ENCODE results near the gene VAV3. TPM values are rescaled to one million over a fixed set of nuclear protein-coding genes. Genes with fewer than 3 reads are reported as not detected.

VAV3 gene
- total RNA-seq, 1 experiment from 2014 or later: not detected

DNA sequence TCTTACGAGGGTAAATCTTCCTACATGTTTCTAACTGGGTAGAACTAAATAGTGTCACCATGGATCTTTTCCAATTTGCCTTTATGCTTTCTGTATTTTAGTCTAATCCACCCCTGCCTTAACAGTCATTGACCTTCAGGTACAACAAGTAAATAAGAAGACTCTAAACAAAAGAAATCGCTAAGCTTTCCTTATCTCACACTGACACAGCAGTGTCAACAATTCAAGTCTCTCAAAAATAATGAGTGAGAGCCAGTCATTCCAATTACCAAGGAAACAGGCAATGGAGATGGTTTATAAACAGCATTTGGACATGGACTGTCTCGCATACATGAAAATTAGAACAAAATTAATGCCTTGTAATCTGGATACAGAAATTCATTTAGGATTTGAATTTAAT, 365.8 kb downstream of the VAV3 start:
- intact Hi-C loops (cut with micrococcal nuclease): no loop called here
- no TSS peak for BruUV-seq (replicated peaks)

More for the DNA sequence above, 365.8 kb downstream of the VAV3 start:
- H3K9ac ChIP-seq (ENCODE audit: low read length): no peak overlapping the region
- no peaks in the 10 kb centered on the region for H3K79me2 ChIP-seq (ENCODE audit: insufficient read depth, low read length)
- no peak overlapping the region for H3K27ac ChIP-seq (ENCODE audit: low read depth, low read length)
- ChIA-PET RAD21 (ENCODE audit: low non-redundant PET in 1 of 2, low total read pairs in 2 of 2, uncharacterized antibody in 2 of 2, unreplicated experiment in 2 of 2) (no interaction called here), CTCF (no interaction called here), POLR2A (no interaction called here)
- no peak overlapping the region for H3K4me2 ChIP-seq (ENCODE audit: low read length)
- ATAC-seq: no peak
- TF ChIP-seq YY1 (IDR thresholded peaks at IDR 0.05; ENCODE audit: extremely low read depth, insufficient replicate concordance, low read depth, low read length): no peak
- TF ChIP-seq ZFX (IDR thresholded peaks at IDR 0.05): no peak
- TF ChIP-seq, protein P1, sequence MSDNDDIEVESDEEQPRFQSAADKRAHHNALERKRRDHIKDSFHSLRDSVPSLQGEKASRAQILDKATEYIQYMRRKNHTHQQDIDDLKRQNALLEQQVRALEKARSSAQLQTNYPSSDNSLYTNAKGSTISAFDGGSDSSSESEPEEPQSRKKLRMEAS (IDR thresholded peaks at IDR 0.05): no peak
- TF ChIP-seq RAD21 (IDR thresholded peaks at IDR 0.05; ENCODE audit: low read depth): no peak
- TF ChIP-seq, protein P2, sequence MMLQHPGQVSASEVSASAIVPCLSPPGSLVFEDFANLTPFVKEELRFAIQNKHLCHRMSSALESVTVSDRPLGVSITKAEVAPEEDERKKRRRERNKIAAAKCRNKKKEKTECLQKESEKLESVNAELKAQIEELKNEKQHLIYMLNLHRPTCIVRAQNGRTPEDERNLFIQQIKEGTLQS (IDR thresholded peaks at IDR 0.05): no peak
- no peak for TF ChIP-seq EZH2 (IDR thresholded peaks at IDR 0.05)
- TF ChIP-seq JUND (IDR thresholded peaks at IDR 0.05): no peak
- no peak for TF ChIP-seq FOSL1 (IDR thresholded peaks at IDR 0.05; ENCODE audit: low read depth)
- no peak for TF ChIP-seq SRF (IDR thresholded peaks at IDR 0.05; ENCODE audit: low read depth)
- TF ChIP-seq CEBPB (IDR thresholded peaks at IDR 0.05; ENCODE audit: low read depth): no peak
- TF ChIP-seq CBX3 (IDR thresholded peaks at IDR 0.05; ENCODE audit: low read depth): no peak
- no peak for TF ChIP-seq ELF1 (IDR thresholded peaks at IDR 0.05; ENCODE audit: borderline replicate concordance, low read depth)
- TF ChIP-seq, protein P3, sequence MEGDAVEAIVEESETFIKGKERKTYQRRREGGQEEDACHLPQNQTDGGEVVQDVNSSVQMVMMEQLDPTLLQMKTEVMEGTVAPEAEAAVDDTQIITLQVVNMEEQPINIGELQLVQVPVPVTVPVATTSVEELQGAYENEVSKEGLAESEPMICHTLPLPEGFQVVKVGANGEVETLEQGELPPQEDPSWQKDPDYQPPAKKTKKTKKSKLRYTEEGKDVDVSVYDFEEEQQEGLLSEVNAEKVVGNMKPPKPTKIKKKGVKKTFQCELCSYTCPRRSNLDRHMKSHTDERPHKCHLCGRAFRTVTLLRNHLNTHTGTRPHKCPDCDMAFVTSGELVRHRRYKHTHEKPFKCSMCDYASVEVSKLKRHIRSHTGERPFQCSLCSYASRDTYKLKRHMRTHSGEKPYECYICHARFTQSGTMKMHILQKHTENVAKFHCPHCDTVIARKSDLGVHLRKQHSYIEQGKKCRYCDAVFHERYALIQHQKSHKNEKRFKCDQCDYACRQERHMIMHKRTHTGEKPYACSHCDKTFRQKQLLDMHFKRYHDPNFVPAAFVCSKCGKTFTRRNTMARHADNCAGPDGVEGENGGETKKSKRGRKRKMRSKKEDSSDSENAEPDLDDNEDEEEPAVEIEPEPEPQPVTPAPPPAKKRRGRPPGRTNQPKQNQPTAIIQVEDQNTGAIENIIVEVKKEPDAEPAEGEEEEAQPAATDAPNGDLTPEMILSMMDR (IDR thresholded peaks at IDR 0.05 in 2 of 3, conservative IDR thresholded peaks at IDR 0.05 in 1 of 3; ENCODE audit: borderline replicate concordance in 1 of 3, insufficient read depth in 1 of 3, low read depth in 2 of 3, low read length in 2 of 3): no peak
- no peak for TF ChIP-seq ZNF274 (IDR thresholded peaks at IDR 0.05; ENCODE audit: low read depth, low read length)
- no peak for TF ChIP-seq TCF7L2 (IDR thresholded peaks at IDR 0.05; ENCODE audit: borderline replicate concordance, extremely low read depth, insufficient read depth, insufficient read length)
- TF ChIP-seq POLR2A (IDR thresholded peaks at IDR 0.05; ENCODE audit: borderline replicate concordance, extremely low read depth, insufficient read depth, insufficient read length): no peak
- TF ChIP-seq POLR2AphosphoS5 (IDR thresholded peaks at IDR 0.05; ENCODE audit: low read depth, low read length): no peak
- no peak for TF ChIP-seq EGR1 (IDR thresholded peaks at IDR 0.05; ENCODE audit: low read depth)
- H2AFZ ChIP-seq (ENCODE audit: low read depth, low read length, poor library complexity, severe bottlenecking): no peak overlapping the region
- no peaks in the 10 kb centered on the region for H3K36me3 ChIP-seq (ENCODE audit: control insufficient read depth in 1 of 2, insufficient read depth in 2 of 2, low read length in 2 of 2)
- no peaks in the 10 kb centered on the region for H3K9me2 ChIP-seq (ENCODE audit: insufficient read depth)
- peaks cover 0 to 7% of the 10 kb centered on the region in 2 experiments; a peak in 1 of 4 replicates for H3K9me3 ChIP-seq (ENCODE audit: control insufficient read depth in 1 of 2, insufficient read depth in 1 of 2, low read depth in 1 of 2, low read length in 2 of 2)
- H3K4me1 ChIP-seq (ENCODE audit: control insufficient read depth in 1 of 2, insufficient read depth in 2 of 2, low read length in 2 of 2): no peaks in the 10 kb centered on the region
- H3K27me3 ChIP-seq (ENCODE audit: insufficient read depth, low read length): no peaks in the 10 kb centered on the region
- no peak for DNase-seq (ENCODE audit: low read depth, low spot score)
- H3K4me3 ChIP-seq (replicated peaks in 1 of 2; ENCODE audit: low read depth in 1 of 2, low read length in 2 of 2): no peak overlapping the region
- H4K20me1 ChIP-seq (ENCODE audit: insufficient read depth): no peaks in the 10 kb centered on the region
